Activated CD8-positive, alpha-beta memory T cell treated with anti-CD3 and anti-CD28 coated beads, Interleukin-2, amount 10 ng/mL, durations not matched to agents 7 days and 5 days (primary cell): ENCODE data around the gene MRPS25. TPM values are rescaled to one million over a fixed set of nuclear protein-coding genes. Genes with fewer than 3 reads are reported as not detected.
"Not testable (repeated sequence)": the region's sequence is repeated elsewhere in the genome, so short reads cannot be mapped to it uniquely, and the experiment has no call there.

ENCODE experiments used
- ATAC-seq: fragments of 150-1000 bp; cut with Tn5 transposase; one replicate; pipeline ENCODE4 v1.10.0; 2021; ENCODE audit warnings: moderate library complexity
- CTCF ChIA-PET: fragments of 350-600 bp; sonication (Branson Sonifier 250); formaldehyde crosslinking; loops from one replicate; lab custom pipeline; 2021; ENCODE audit warnings: antibody characterized with exemption; lab: Charles Lee
- DNase-seq: peaks from one replicate; pipeline ENCODE4 v3.0.0-alpha.2; 2020
- H3K27ac Mint-ChIP-seq: one replicate; pipeline ENCODE4 v1.8.0; 2021; ENCODE audit warnings: mild to moderate bottlenecking, mixed read lengths
- H3K27me3 Mint-ChIP-seq: one replicate; pipeline ENCODE4 v1.8.0; 2021; ENCODE audit warnings: mixed read lengths
- H3K36me3 Mint-ChIP-seq: one replicate; pipeline ENCODE4 v1.8.0; 2021; ENCODE audit warnings: mild to moderate bottlenecking, mixed read lengths
- H3K4me1 Mint-ChIP-seq: one replicate; pipeline ENCODE4 v1.8.0; 2021; ENCODE audit warnings: mixed read lengths
- H3K4me3 Mint-ChIP-seq: one replicate; pipeline ENCODE4 v1.8.0; 2021; ENCODE audit warnings: mild to moderate bottlenecking, moderate library complexity, mixed read lengths
- H3K9me3 Mint-ChIP-seq: one replicate; pipeline ENCODE4 v1.8.0; 2022; ENCODE audit warnings: low read depth, mixed read lengths
- total RNA-seq, 2 experiments: library from RNA; stranded (reverse); gene quantifications; one replicate each; pipeline ENCODE4 v1.2.3, GENCODE V29; 2021

The MRPS25 gene
- total RNA-seq, 2 experiments from 2014 or later: 65.3 to 66.9 TPM

DNA sequence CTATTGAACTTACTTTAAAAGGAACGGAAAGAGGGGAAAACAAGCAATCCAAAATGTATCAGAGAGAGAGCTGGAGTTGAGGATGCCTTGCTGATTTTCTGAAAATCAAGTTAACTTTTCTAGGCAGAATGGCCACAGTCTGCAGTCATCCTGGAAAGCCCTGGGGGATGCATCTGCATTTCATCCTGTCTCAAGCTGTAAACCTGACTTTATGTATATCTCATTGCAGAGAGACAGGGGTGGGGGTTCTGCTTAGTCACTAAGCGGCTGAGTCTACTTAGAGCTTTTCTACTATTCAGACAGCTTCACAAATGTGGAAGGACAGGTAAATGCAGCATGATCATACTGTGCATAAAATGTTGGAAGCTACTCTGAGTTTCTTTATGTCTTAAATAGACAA is 41.4 kb downstream of the MRPS25 start:
- DNase-seq: no peak
- H3K27ac Mint-ChIP-seq: no peak overlapping the region
- no peak overlapping the region for H3K4me3 Mint-ChIP-seq
- no peaks in the 10 kb centered on the region for H3K4me1 Mint-ChIP-seq
- CTCF ChIA-PET: interaction anchor here (1.3 kb wide), 1 partner anchor 45 kb away, joined by 4 read pairs; no protein-coding TSS in a partner anchor
- no peaks in the 10 kb centered on the region for H3K9me3 Mint-ChIP-seq
- ATAC-seq: no peak
- H3K36me3 Mint-ChIP-seq: peaks cover 35% of the 10 kb centered on the region
- H3K27me3 Mint-ChIP-seq: no peaks in the 10 kb centered on the region

- ATAC-seq (no peak), DNase-seq (no peak)
- Mint-ChIP-seq H3K36me3 (peaks cover 37% of the 10 kb centered on the region), H3K4me1 (no peaks in the 10 kb centered on the region), H3K27me3 (no peaks in the 10 kb centered on the region), H3K27ac (no peak overlapping the region), H3K4me3 (no peak overlapping the region), H3K9me3 (no peaks in the 10 kb centered on the region)
- CTCF ChIA-PET: interaction anchor here (1.3 kb wide), 1 partner anchor 45 kb away, joined by 4 read pairs; no protein-coding TSS in a partner anchor
Observed at GRCh38 chr3:15023249-15023648, 41.9 kb downstream of the MRPS25 start.

GRCh38 chr3:15017191-15017590 is 47.9 kb downstream of the MRPS25 start:
- Mint-ChIP-seq H3K9me3 (no peaks in the 10 kb centered on the region), H3K27me3 (no peaks in the 10 kb centered on the region), H3K27ac (no peak overlapping the region), H3K4me1 (no peaks in the 10 kb centered on the region), H3K4me3 (no peak overlapping the region), H3K36me3 (peaks cover 49% of the 10 kb centered on the region)
- CTCF ChIA-PET: no interaction called here
- ATAC-seq: no peak
- no peak for DNase-seq

GRCh38 chr3:15015456-15015855 is 49.7 kb downstream of the MRPS25 start:
- Mint-ChIP-seq H3K4me1 (peaks cover 2% of the 10 kb centered on the region), H3K9me3 (no peaks in the 10 kb centered on the region), H3K27ac (no peak overlapping the region), H3K27me3 (no peaks in the 10 kb centered on the region), H3K4me3 (no peak overlapping the region), H3K36me3 (peaks cover 41% of the 10 kb centered on the region)
- no peak for ATAC-seq
- CTCF ChIA-PET: no interaction called here
- DNase-seq: no peak

DNA sequence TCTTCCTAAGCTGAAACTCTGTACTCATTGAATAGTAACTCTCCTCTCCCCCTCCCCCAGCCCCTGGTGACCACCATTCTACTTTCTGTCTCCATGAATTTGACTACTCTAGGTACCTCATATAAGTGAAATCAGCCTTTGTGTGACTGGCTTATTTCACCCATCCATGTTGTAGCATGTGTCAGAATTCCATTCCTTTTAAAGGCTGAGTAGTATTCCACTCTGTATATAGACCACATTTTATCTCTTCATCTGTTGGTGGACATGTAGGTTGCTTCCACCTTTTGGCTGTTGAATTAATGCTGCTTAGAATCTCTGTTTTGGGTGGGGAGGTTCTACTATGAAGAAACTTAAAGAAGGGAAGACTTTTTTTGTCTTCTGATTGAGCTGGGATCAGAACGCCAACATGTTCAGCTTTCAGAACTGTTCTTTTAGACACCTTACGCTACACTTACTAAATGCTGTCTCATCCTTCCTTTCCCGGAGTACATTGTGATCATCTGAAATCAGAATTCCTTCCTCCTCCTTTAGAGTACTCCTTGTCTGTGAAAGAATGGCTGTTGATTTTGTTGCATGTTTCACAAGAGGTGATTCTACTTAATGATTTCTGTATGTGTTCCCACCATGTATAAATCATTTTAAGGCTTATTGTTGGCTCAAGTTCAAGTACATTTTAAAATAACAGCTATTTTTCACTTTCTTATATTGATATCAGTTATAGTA is 50.3 kb downstream of the MRPS25 start:
- no peak overlapping the region for H3K27ac Mint-ChIP-seq
- H3K36me3 Mint-ChIP-seq: peaks cover 43% of the 10 kb centered on the region
- H3K4me1 Mint-ChIP-seq: peaks cover 2% of the 10 kb centered on the region
- ATAC-seq (no peak), DNase-seq (no peak)
- H3K9me3 Mint-ChIP-seq: no peaks in the 10 kb centered on the region
- no peak overlapping the region for H3K4me3 Mint-ChIP-seq
- CTCF ChIA-PET: no interaction called here
- H3K27me3 Mint-ChIP-seq: no peaks in the 10 kb centered on the region

DNA sequence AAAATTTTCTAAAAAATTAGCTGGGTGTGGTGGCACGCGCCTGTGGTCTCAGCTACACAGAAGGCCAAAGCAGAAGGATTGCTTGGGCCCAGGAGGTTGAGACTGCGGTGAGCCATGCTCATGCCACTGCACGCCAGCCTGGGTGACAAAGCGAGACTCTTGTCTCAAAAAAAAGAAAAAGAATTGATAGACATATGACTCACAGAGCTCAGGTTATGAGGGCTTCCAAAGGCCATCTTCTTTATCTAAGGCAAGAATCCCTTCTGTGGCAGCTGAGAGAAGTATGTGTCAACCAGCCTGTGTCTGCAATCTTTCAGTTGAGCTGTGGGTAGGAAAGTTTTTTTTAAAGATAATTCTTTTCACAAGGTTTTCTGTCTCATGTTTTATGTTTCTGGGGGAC is 53.9 kb downstream of the MRPS25 start:
- ATAC-seq: peak; percentile 20
- CTCF ChIA-PET: no interaction called here
- peaks cover 2% of the 10 kb centered on the region for H3K4me1 Mint-ChIP-seq

DNA sequence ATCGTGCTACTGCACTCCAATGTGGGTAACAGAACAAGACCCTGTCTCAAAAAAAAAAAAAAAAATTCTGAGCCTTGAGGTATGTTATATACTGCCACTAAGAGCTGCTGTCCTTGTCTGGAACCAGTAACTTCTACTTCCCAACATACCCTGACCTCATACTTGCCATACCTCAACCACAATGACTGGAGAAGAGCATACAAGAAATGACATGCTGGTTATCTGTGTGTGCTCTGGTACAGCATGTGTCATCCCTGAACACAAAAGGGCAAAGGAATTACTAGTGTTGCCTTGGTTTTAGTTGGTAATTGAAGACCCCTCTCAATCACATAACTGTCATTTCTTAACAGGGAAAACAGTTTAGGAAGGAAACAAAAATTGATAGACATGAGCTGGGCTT is 54.5 kb downstream of the MRPS25 start:
- CTCF ChIA-PET: no interaction called here
- Mint-ChIP-seq H3K4me3 (no peak overlapping the region), H3K27ac (no peak overlapping the region), H3K27me3 (no peaks in the 10 kb centered on the region), H3K4me1 (peaks cover 2% of the 10 kb centered on the region), H3K36me3 (peaks cover 28% of the 10 kb centered on the region), H3K9me3 (no peaks in the 10 kb centered on the region)
- ATAC-seq (peak; percentile 39), DNase-seq (no peak)

More for the DNA sequence above, 53.9 kb downstream of the MRPS25 start:
- no peak for DNase-seq
- Mint-ChIP-seq H3K9me3 (no peaks in the 10 kb centered on the region), H3K27me3 (no peaks in the 10 kb centered on the region), H3K36me3 (peaks cover 30% of the 10 kb centered on the region), H3K27ac (no peak overlapping the region), H3K4me3 (no peak overlapping the region)

GRCh38 chr3:15009167-15009566 is 55.9 kb downstream of the MRPS25 start:
- DNase-seq: no peak
- H3K9me3 Mint-ChIP-seq: no peaks in the 10 kb centered on the region
- no peaks in the 10 kb centered on the region for H3K27me3 Mint-ChIP-seq
- no peak overlapping the region for H3K4me3 Mint-ChIP-seq
- CTCF ChIA-PET: no interaction called here
- H3K36me3 Mint-ChIP-seq: peaks cover 31% of the 10 kb centered on the region
- H3K27ac Mint-ChIP-seq: no peak overlapping the region
- peaks cover 2% of the 10 kb centered on the region for H3K4me1 Mint-ChIP-seq
- ATAC-seq: no peak

DNA sequence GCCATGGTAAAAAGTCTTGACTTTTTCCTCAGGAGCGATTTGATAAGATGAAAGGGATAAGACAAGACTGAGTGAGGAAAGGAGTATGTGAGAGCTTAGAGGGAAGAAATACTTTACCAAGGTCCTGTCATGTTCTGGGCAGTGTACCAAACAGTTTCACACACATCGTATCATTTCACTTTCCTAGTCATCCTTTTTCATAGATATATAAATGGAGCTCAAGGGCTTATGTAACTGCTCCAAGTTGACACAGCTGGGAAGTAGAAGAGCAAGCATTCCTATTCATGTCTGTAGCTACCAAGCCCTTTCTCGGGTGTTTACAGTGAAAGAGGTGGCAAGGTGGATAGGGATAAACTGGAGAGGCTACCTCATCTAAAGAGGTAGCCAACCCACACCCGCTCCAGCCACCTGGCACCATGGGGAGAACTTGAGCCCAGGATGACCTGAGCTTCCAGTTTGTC is 57.4 kb downstream of the MRPS25 start:
- Mint-ChIP-seq H3K27me3 (no peaks in the 10 kb centered on the region), H3K4me1 (peaks cover 2% of the 10 kb centered on the region), H3K36me3 (peaks cover 29% of the 10 kb centered on the region), H3K9me3 (no peaks in the 10 kb centered on the region), H3K27ac (no peak overlapping the region), H3K4me3 (no peak overlapping the region)
- ATAC-seq (no peak), DNase-seq (no peak)
- CTCF ChIA-PET: no interaction called here

- H3K4me1 Mint-ChIP-seq, H3K9me3 Mint-ChIP-seq, CTCF ChIA-PET, H3K4me3 Mint-ChIP-seq, H3K27ac Mint-ChIP-seq, ATAC-seq, DNase-seq, H3K27me3 Mint-ChIP-seq: not testable (repeated sequence)
- H3K36me3 Mint-ChIP-seq: peaks cover 34% of the 10 kb centered on the region
Observed at GRCh38 chr3:14999182-14999581, 65.9 kb downstream of the MRPS25 start.

Other genes with a start within 250 kb of the MRPS25 start
- gene FGD5, start 246.4 kb downstream of the MRPS25 start, total RNA-seq: not detected
- gene NR2C2, start 117.7 kb downstream of the MRPS25 start, total RNA-seq: 10 to 100 TPM; 56.5 to 69.7 TPM
- 10 to 100 TPM; 15.7 to 21.8 TPM for gene RBSN, start 33.8 kb upstream of the MRPS25 start, total RNA-seq
- 10 to 100 TPM; 28.1 to 28.4 TPM for gene CAPN7, start 140.9 kb upstream of the MRPS25 start, total RNA-seq